ENCODE measurements around the gene CXCL8. TPM values are rescaled to one million over a fixed set of nuclear protein-coding genes. Genes with fewer than 3 reads are reported as not detected.

The CXCL8 gene
- total RNA-seq, 4 donors from 2014 or later: 1.4 to 3.8 (median 2.7) TPM

DNA sequence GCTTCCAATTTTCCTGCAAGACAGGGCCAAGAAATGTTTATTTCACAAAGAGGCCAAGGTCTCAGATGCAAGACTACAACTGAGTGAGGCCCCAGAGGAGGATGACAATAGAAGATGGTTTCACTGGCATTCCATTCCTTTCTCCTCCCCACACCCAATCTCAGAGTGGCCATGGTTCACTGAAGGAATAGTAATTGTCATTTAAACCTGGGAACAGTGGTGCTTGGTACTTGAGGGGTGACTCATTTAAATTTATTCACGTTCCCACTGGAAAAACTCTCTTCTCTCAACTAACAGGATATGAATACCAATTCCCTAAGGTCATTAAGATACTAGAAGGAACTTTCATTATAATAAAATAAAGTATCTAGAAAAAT lies 35.3 kb upstream of the CXCL8 start:
- Histone ChIP-seq H3K4me3 (replicated peaks in 1 of 3) (no peak overlapping the region), H3K36me3 (no peaks in the 10 kb centered on the region), H3K9me3 (no peaks in the 10 kb centered on the region), H3K4me1 (peaks cover 61 to 65% of the 10 kb centered on the region in 2 donors), H3K27ac (peak overlapping the region; percentile 85 to 92 (median 86)), H3K27me3 (no peaks in the 10 kb centered on the region)
- WGBS, 2 donors: 7 to 32% methylated on average over 1 of the region's 1 CpG
- intact Hi-C loops (cut with DNase I): no loop called here
- TF ChIP-seq, protein P1, sequence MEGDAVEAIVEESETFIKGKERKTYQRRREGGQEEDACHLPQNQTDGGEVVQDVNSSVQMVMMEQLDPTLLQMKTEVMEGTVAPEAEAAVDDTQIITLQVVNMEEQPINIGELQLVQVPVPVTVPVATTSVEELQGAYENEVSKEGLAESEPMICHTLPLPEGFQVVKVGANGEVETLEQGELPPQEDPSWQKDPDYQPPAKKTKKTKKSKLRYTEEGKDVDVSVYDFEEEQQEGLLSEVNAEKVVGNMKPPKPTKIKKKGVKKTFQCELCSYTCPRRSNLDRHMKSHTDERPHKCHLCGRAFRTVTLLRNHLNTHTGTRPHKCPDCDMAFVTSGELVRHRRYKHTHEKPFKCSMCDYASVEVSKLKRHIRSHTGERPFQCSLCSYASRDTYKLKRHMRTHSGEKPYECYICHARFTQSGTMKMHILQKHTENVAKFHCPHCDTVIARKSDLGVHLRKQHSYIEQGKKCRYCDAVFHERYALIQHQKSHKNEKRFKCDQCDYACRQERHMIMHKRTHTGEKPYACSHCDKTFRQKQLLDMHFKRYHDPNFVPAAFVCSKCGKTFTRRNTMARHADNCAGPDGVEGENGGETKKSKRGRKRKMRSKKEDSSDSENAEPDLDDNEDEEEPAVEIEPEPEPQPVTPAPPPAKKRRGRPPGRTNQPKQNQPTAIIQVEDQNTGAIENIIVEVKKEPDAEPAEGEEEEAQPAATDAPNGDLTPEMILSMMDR (IDR thresholded peaks at IDR 0.05): no peak
- no peak for TF ChIP-seq POLR2A (IDR thresholded peaks at IDR 0.05)
- DNase-seq: peak in 1 of 2 donors; percentile 11

DNA sequence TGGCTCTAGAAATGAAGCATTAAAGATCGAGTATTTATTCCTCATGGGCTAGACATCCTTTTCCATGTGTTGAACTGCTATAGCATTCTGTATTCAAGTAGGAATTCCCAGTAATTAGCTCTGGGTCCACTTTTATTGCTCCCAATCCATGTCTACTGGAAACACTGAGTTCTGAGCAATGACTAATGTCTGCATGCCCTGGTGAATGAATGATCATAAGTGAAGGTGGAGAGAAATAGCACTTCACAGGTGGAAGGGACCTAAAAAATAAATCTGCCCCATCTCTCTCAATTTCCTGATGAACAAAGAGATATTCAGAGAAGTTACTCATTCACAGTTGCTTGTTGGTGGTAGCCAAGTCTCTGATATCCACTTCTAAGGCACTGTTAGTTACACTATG lies 34.6 kb upstream of the CXCL8 start:
- no peaks in the 10 kb centered on the region for H3K27me3 ChIP-seq
- H3K9me3 ChIP-seq: no peaks in the 10 kb centered on the region
- 94% methylated on average over 1 of the region's 1 CpG for WGBS, 2 donors
- H3K4me1 ChIP-seq: peaks cover 59 to 60% of the 10 kb centered on the region in 2 donors
- H3K36me3 ChIP-seq: no peaks in the 10 kb centered on the region
- DNase-seq: no peak
- H3K27ac ChIP-seq: peak overlapping the region; percentile 85 to 92 (median 86)
- TF ChIP-seq, protein P1 (IDR thresholded peaks at IDR 0.05): no peak
- TF ChIP-seq POLR2A (IDR thresholded peaks at IDR 0.05): no peak
- no peak overlapping the region for H3K4me3 ChIP-seq (replicated peaks in 1 of 3)
- intact Hi-C loops (cut with DNase I): no loop called here

DNA sequence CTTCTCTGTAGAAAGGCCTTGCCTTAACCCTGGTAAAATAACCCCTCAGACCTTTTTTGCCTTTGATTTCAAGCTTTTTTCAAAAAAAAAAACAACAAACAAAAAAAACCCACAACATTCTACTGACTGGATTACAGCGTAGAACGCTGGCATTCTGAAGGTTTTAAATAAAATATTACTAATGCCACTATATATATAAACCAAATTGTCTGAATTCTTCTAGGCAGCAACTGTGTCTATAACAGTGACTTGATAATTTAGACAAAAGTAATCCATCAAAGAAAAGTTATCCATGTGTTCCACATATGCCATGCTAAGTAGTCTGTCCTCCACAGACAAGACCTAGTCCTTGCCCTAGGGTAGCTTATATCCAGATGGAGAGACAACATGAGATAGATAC lies 33.6 kb upstream of the CXCL8 start:
- no peak for TF ChIP-seq POLR2A (IDR thresholded peaks at IDR 0.05)
- TF ChIP-seq, protein P1 (IDR thresholded peaks at IDR 0.05): no peak
- DNase-seq: no peak
- H3K27me3 ChIP-seq: no peaks in the 10 kb centered on the region
- no peak overlapping the region for H3K4me3 ChIP-seq (replicated peaks in 1 of 3)
- H3K4me1 ChIP-seq: peaks cover 50 to 51% of the 10 kb centered on the region in 2 donors
- H3K27ac ChIP-seq: no peak overlapping the region
- H3K9me3 ChIP-seq: no peaks in the 10 kb centered on the region
- WGBS, 2 donors: 96 to 99% methylated on average over 2 of the region's 2 CpGs
- intact Hi-C loops (cut with DNase I): no loop called here
- H3K36me3 ChIP-seq: no peaks in the 10 kb centered on the region

DNA sequence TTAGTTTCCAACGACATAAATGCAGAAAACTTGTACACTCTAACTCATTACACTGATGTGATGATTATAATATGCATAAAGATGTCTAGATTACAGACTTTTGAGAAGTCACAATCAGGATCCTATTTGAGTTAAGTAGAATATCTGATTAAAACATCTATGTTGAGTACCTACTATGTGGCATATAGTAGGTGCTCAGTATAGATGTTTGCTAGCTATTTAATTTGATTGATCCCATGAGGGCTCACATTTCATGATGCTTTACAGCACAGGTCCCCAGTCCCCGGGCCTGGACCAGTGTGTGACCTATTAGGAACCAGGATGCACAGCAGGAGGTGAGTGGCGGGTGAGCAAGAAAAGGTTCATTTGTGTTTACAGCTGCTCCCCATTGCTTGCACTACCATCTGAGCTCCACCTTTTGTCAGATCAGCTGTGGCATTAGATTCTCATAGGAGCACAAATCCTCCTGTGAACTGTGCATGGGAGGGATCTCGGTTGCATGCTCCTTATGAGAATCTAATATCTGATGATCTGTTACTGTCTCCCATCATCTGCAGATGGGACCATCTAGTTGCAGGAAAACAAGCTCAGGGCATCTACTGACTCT lies 33.0 kb upstream of the CXCL8 start:
- no peaks in the 10 kb centered on the region for H3K9me3 ChIP-seq
- no peak for DNase-seq
- H3K36me3 ChIP-seq: no peaks in the 10 kb centered on the region
- H3K4me3 ChIP-seq (replicated peaks in 1 of 3): no peak overlapping the region
- intact Hi-C loops (cut with DNase I): no loop called here
- TF ChIP-seq POLR2A (IDR thresholded peaks at IDR 0.05): no peak
- TF ChIP-seq, protein P1 (IDR thresholded peaks at IDR 0.05): no peak
- no peaks in the 10 kb centered on the region for H3K27me3 ChIP-seq
- H3K4me1 ChIP-seq: peaks cover 44 to 45% of the 10 kb centered on the region in 2 donors
- H3K27ac ChIP-seq: peak overlapping the region in 1 of 3 donors; percentile 64
- 92 to 93% methylated on average over 4 of the region's 4 CpGs for WGBS, 2 donors

DNA sequence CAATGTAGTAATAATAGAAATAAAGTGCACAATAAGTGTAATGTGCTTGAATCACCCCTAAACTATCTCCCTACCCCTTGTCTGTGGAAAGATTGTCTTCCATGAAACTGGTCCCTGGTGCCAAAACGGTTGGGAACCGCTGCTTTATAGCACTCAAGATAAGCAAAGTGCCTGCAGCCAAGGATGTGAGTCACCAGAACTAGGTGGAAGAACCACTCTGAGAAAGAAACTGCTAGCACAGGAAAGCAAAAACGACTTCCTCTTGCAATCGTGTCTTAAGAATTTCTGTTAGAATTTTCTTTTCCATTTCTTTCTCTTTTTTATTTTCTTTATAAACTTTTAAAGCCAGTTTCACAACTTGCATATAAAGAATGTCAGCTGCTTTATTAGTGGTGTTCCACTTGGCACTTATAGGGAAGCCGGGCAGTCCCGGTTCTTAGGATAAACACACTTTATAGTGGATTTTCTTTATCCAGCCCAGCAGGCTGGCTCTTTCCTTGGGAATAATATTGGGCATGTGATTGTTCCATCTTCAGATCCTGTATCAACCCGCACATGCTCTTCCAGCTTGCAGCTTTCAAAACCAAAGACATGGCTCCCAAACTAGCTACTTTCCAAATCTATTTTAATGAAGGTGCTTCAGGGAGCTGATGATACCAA lies 32.3 kb upstream of the CXCL8 start:
- TF ChIP-seq, protein P1 (IDR thresholded peaks at IDR 0.05): no peak
- intact Hi-C loops (cut with DNase I): no loop called here
- no peaks in the 10 kb centered on the region for H3K27me3 ChIP-seq
- no peaks in the 10 kb centered on the region for H3K36me3 ChIP-seq
- no peak overlapping the region for H3K4me3 ChIP-seq (replicated peaks in 1 of 3)
- DNase-seq: peak; percentile 73 to 80
- H3K9me3 ChIP-seq: no peaks in the 10 kb centered on the region
- peak overlapping the region; percentile 7 to 67 (median 64) for H3K27ac ChIP-seq
- peaks cover 37 to 41% of the 10 kb centered on the region in 2 donors for H3K4me1 ChIP-seq
- 28 to 29% methylated on average over 7 of the region's 7 CpGs for WGBS, 2 donors
